Sciatic nerve (tissue), 2 donors: Measurements from ENCODE around the gene ABCA2. TPM values are rescaled to one million over a fixed set of nuclear protein-coding genes. Genes with fewer than 3 reads are reported as not detected.

ENCODE experiments used
- ATAC-seq: fragments of 200-7000 bp; cut with Tn5 transposase; one replicate; pipeline ENCODE4 v1.9.1; 2020; ENCODE audit warnings: mild to moderate bottlenecking, moderate library complexity
- DNase-seq: peaks from one replicate; pipeline ENCODE4 v3.0.0-alpha.2; 2020; ENCODE audit warnings: low spot score
- intact Hi-C: fragments of 100-400 bp; cut with DNase I; formaldehyde crosslinking; loops from one replicate; pipeline ENCODE4 v1.14.2; 2022
- total RNA-seq: library from RNA; stranded (reverse); fragmentation: NEBNext Ultra II Directional; extraction: Animal tissue kit (Norgen Biotek cat#: 25700); gene quantifications from one replicate; pipeline ENCODE4 v1.2.1, GENCODE V29; 2021
- donor health status: DM: no; HTN: no; CAD: no.
- donor health status: DM: no; HTN: no; CAD: no.

Gene ABCA2
- total RNA-seq, 1 donor from 2014 or later: 298 TPM

- intact Hi-C loops: no loop called here
- DNase-seq: no peak
- ATAC-seq: no peak
These were observed 22.5 kb upstream of the ABCA2 start for GRCh38 chr9:137050570-137050969.

- intact Hi-C loops: no loop called here
- ATAC-seq (peak; percentile 25), DNase-seq (no peak)
These were observed 21.8 kb upstream of the ABCA2 start for GRCh38 chr9:137049544-137050449.

DNA sequence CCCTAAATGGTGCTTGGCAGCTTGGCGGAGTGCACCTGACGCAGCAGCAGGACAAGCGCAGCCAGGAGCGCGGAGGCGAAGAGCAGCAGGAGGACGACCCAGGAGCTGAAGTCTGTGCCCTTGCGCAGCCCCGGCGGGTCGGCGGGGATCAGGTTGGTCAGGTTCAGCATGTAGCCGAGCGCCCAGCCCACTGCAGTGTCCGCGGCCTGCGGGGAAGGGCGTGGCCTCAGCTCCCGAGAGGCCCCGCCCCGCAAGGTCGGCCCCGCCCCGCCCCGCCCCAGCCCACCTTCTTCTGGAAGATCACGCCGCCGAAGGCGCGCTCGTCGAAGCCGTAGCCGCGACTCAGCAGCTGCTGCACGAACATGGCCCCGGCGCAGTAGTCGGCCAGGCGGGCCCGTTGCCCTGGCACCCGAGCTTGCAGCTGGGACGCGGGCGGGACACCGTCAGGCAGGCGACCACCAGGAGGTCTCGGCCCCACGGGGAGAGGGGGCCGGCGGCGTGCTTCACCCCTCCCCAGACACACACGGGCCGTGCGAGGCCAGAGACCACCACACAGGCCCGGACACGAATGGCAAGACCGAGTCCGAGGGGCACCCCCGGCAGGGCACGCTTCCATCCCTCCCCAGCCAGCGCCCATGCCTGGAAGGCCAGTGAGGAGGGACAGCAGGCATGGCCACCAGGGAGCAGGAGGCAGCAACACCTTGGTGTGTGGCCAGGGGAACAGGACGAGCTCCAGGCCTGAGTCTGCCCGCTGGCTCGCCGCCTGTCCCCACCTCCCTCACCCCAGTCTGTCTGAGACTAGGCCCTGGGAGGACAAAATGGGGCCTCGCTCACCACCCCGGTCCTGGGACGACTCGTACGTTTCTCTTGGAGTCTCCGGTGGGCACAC lies 20.9 kb upstream of the ABCA2 start:
- ATAC-seq (no peak), DNase-seq (no peak)
- intact Hi-C loops: no loop called here

DNA sequence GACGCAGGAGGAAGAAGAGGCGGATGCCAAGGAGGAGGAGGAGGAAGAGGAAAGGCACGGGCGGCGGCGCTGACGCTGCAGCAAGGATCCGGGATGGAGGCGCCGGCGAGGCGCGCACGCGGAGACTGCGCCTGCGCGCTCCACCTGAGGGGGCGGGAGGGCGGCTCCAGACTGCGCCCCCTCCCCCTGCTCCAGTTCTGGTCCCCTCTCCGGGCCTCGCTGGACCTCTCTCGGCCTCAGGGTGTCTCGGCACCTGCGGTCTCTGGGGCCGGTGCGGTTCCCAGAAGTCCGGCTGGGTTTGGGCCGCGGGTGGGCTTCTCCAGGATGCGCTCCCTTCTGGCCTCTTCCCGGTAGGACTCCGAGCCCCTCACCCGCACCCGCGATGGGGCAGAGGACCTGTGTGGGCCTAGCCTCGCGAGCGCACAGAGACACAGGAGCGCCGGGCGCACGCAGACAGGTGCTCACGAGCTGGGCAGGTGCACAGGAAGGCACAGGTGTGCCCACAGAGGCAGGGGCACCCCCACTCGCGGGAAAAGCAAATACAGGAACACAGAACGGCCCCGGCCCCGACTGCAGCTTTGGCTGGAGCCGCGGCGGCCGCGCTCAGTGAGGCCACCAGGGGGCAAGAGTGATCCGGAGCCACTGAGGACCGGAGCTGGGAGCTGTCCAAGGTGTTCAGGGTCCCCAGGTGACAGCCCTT lies 18.2 kb upstream of the ABCA2 start, which contains the start of gene NPDC1:
Gene NPDC1, minus strand, starts transcription at position 90 of the 700 bp plus-strand sequence. CDS start 188 bp downstream, outside the sequence.
- peak; percentile 88 for DNase-seq
- peak; percentile 76 for ATAC-seq
- intact Hi-C loops: no loop called here

GRCh38 chr9:137045294-137046087 lies 17.5 kb upstream of the ABCA2 start:
- DNase-seq (no peak), ATAC-seq (no peak)
- intact Hi-C loops: no loop called here

- DNase-seq (no peak), ATAC-seq (no peak)
- intact Hi-C loops: no loop called here
These were observed 16.6 kb upstream of the ABCA2 start for GRCh38 chr9:137044502-137045177.

DNA sequence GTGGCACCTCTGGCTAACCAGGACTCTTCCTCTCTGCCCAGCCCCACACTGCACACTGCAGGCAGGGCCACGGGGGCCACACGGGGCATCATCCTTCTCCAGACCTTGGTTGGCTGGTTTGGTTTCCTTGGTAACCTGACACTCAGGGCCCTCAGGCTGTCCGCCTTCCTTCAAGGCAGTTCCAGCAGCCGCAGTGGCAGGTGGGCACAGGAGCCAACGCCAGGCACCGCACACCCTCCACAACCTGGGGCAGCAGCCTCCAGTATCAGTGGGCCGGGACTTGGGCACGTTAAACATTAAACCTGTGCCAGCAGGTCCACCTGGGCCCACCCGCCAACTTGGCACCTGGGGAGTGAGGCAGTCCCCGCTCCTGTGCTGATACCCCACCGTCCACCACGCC lies 16.0 kb upstream of the ABCA2 start:
- no peak for DNase-seq
- ATAC-seq: no peak
- intact Hi-C loops: no loop called here

GRCh38 chr9:137042751-137043727 lies 15.0 kb upstream of the ABCA2 start:
- ATAC-seq: no peak
- intact Hi-C loops: no loop called here
- DNase-seq: no peak

- ATAC-seq (no peak), DNase-seq (no peak)
- intact Hi-C loops: no loop called here
These were observed 13.1 kb upstream of the ABCA2 start for GRCh38 chr9:137041124-137041523.

DNA sequence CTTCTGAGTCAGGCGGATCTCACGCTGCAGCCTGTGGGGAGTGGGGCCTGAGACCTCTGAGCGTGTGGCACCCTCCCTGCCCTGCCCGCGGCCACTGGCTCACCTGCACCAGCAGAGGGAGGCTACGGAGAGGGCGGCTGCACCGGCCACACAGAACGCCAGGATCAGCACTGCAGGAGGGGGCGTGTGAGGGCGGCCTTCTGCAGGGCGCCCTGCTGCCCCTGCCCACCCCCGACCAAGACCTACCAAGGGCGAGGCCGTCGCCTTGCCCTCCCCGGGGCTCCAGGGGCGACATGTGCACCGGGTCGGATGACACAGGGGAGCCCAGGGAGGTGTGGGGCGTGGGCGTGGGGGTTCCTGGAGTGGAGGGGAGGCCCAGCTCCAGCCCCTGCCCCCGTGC lies 12.5 kb upstream of the ABCA2 start:
- no peak for ATAC-seq
- DNase-seq: no peak
- intact Hi-C loops: no loop called here

DNA sequence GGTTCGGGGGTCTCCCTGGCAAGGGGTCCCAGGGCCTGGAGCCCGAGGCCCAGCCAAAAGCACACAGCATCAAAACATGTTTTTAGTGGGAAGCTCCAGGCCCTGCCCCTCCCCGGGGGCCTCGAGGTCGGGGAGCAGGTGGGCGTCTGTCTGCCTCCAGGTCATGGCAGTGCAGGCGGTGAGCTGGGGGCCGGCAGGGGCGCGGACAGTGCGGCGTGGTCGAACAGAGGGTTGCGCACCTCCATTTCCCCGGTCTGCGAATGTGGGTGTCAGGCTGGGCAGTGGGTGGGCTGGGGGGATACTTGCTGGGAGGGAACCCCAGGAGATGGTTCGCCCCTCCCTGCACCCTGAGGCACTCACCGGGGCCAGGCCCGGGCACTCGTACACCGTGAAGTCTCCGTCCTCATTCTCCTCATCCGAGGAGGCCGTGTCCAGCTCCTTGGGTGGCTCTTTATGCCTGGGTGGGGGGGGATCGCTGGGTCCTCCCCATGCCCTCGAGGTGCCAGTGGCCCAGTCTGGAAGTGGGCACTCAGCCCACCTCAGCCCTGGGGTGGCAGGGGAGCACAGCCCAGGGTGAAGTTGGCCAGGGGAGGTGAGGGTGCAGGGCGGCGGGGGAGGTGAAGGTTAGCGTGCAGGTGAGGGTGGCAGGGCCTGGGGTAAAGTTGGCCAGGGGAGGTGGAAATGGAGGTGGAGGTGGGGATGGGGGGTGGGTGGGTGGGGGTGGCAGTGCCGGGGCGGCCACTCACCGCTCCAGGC lies 11.8 kb upstream of the ABCA2 start:
- ATAC-seq (no peak), DNase-seq (no peak)
- intact Hi-C loops: loop anchor here (5.0 kb wide), 1 partner anchor 92 kb away; the partner anchor contains the start of gene C8G

- ATAC-seq: no peak
- intact Hi-C loops: loop anchor here (5.0 kb wide), 1 partner anchor 92 kb away; the partner anchor contains the start of gene C8G
- DNase-seq: no peak
These were observed 10.9 kb upstream of the ABCA2 start for GRCh38 chr9:137038916-137039315.

- ATAC-seq (no peak), DNase-seq (no peak)
- intact Hi-C loops: loop anchor here (5.0 kb wide), 1 partner anchor 90 kb away; the partner anchor contains the start of gene C8G
These were observed 9.4 kb upstream of the ABCA2 start for GRCh38 chr9:137037483-137037882.

DNA sequence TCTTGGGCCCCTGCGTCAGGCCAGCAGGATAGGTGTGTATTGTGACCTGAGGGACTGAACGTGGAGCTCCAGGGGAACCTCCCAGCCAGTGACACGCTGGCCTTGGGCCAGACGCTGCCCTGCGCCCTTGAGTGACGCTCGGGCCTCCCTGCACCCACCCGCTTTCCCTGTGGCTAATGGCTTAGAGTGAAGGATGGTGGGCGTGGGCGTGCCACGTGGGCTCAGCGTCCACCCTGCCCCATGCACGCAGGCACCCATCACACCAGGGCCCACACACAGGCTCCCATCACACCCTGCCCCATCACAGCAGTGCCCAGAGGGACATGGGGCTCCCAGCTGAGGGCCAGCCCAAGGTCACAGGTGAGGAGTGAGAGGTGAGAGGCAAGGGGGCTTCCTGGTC lies 9.0 kb upstream of the ABCA2 start:
- DNase-seq (no peak), ATAC-seq (no peak)
- intact Hi-C loops: loop anchor here (5.0 kb wide), 1 partner anchor 90 kb away; the partner anchor contains the start of gene C8G

GRCh38 chr9:137035937-137036336 lies 7.9 kb upstream of the ABCA2 start:
- intact Hi-C loops: loop anchor here (5.0 kb wide), 1 partner anchor 89 kb away; the partner anchor contains the start of gene C8G
- DNase-seq (no peak), ATAC-seq (no peak)

GRCh38 chr9:137035507-137035834 lies 7.4 kb upstream of the ABCA2 start:
- intact Hi-C loops: loop anchor here (5.0 kb wide), 1 partner anchor 88 kb away; the partner anchor contains the start of gene C8G
- no peak for DNase-seq
- peak; percentile 1 for ATAC-seq
